ENCODE measurements around the gene CNOT6L. TPM values are rescaled to one million over a fixed set of nuclear protein-coding genes. Genes with fewer than 3 reads are reported as not detected.

CNOT6L gene
- total and polyA plus RNA-seq, 10 donors, result 7.0 to 122 (median 81.6) TPM

- WGBS, 5 donors, result 7 to 25% (median 18%) methylated on average over 1 of the region's 1 CpG
Observed at GRCh38 chr4:77777135-77777807, 41.9 kb downstream of the CNOT6L start.

DNA sequence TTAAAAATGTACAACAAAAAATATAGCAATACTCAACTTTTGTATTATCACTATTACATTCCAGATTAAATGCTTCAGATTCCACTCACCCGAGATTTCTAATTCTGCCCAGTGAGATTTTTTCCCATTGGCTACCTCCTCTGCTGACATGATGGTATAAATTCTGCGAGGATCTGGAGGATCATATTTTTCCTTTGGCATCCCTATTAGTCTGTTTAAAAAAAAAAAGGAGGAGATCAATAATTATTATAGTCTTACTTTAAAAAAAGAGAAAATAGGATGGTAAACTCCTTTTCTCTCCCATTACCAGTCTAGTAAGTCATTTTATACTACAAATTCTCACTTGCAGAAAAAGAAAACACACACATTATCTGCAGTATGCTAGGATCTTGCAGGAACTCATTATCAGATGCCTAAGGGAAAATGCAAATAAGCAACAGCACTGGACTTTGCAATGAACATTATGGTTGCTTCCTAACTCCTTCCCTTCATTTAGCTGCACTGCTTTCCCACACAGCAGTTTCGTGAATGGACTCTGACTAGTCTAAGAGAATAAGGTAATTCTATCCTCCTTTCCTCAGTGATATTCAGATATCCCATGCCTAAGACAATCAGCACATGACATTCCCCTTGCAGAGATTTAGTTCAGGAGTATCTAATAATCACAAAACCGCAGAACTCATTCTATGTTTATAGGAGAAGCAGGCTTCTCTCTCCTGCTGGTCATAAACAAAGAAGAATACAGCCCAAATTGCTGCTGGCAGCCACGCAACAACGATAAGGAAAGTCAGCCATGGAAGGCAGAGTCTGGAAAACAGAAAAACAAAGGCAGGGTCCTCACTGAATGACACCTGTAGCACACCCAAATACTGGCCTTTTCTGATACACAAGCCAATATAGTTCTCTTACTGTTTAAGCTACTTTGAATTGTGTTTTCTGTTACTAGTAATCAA is 42.7 kb downstream of the CNOT6L start:
- no peak for TF ChIP-seq POLR2AphosphoS5 (IDR thresholded peaks at IDR 0.05)
- no peak for TF ChIP-seq POLR2A (IDR thresholded peaks at IDR 0.05)
- TF ChIP-seq, protein P1, sequence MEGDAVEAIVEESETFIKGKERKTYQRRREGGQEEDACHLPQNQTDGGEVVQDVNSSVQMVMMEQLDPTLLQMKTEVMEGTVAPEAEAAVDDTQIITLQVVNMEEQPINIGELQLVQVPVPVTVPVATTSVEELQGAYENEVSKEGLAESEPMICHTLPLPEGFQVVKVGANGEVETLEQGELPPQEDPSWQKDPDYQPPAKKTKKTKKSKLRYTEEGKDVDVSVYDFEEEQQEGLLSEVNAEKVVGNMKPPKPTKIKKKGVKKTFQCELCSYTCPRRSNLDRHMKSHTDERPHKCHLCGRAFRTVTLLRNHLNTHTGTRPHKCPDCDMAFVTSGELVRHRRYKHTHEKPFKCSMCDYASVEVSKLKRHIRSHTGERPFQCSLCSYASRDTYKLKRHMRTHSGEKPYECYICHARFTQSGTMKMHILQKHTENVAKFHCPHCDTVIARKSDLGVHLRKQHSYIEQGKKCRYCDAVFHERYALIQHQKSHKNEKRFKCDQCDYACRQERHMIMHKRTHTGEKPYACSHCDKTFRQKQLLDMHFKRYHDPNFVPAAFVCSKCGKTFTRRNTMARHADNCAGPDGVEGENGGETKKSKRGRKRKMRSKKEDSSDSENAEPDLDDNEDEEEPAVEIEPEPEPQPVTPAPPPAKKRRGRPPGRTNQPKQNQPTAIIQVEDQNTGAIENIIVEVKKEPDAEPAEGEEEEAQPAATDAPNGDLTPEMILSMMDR (IDR thresholded peaks at IDR 0.05 in 8 of 11, conservative IDR thresholded peaks at IDR 0.05 in 3 of 11), result no peak

More at GRCh38 chr4:77777135-77777807, 41.9 kb downstream of the CNOT6L start:
- peaks cover 0 to 45% (median 27%) of the 10 kb centered on the region in 6 donors for H3K36me3 ChIP-seq
- TF ChIP-seq, protein P1 (IDR thresholded peaks at IDR 0.05 in 8 of 11, conservative IDR thresholded peaks at IDR 0.05 in 3 of 11), result no peak
- no peak for TF ChIP-seq POLR2AphosphoS5 (IDR thresholded peaks at IDR 0.05)
- TF ChIP-seq POLR2A (IDR thresholded peaks at IDR 0.05), result no peak
- DNase-seq, result no peak
- no peaks in the 10 kb centered on the region for H3K9me3 ChIP-seq
- H3K27ac ChIP-seq, result peak overlapping the region in 1 of 8 donors; percentile 34
- intact Hi-C loops (cut with DNase I; ENCODE audit: low total_unique reads), result no loop called here
- H3K4me1 ChIP-seq, result peaks cover 10 to 59% (median 43%) of the 10 kb centered on the region in 6 donors
- H3K4me3 ChIP-seq, result no peak overlapping the region
- no peaks in the 10 kb centered on the region for H3K27me3 ChIP-seq (replicated peaks in 1 of 7)

DNA sequence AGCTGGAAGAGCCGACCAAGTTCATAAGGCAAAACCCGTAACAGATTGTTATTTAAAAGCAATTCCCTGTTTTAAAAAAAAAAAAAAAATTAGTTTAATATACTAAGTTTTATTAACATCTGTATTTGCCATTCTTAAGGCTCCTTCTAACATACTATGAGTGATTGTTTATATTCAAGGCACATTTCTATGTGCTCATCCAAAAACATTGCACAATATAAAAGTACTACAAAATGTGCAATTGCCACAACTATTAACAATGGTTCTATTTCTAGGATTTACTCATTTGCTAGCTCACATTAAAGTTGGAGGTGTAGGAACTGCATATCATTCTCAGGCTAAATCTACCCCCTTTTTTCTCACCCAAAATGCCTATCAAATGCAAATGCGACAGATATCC is 46.1 kb downstream of the CNOT6L start:
- no peaks in the 10 kb centered on the region for H3K9me3 ChIP-seq
- intact Hi-C loops (cut with DNase I; ENCODE audit: low total_unique reads), result no loop called here
- no peak overlapping the region for H3K4me3 ChIP-seq
- peaks cover 0 to 87% (median 43%) of the 10 kb centered on the region in 6 donors for H3K36me3 ChIP-seq
- no peak overlapping the region for H3K27ac ChIP-seq
- TF ChIP-seq POLR2AphosphoS5 (IDR thresholded peaks at IDR 0.05), result no peak
- TF ChIP-seq, protein P1 (IDR thresholded peaks at IDR 0.05 in 8 of 11, conservative IDR thresholded peaks at IDR 0.05 in 3 of 11), result no peak
- no peak for TF ChIP-seq POLR2A (IDR thresholded peaks at IDR 0.05)
- no peak for DNase-seq
- 95 to 99% (median 97%) methylated on average over 3 of the region's 3 CpGs for WGBS, 5 donors
- peaks cover 0 to 29% (median 18%) of the 10 kb centered on the region in 6 donors for H3K4me1 ChIP-seq
- no peaks in the 10 kb centered on the region for H3K27me3 ChIP-seq (replicated peaks in 1 of 7)

More for the DNA sequence above, 42.7 kb downstream of the CNOT6L start:
- Histone ChIP-seq H3K36me3 (peaks cover 0 to 53% (median 35%) of the 10 kb centered on the region in 6 donors), H3K27me3 (replicated peaks in 1 of 7) (no peaks in the 10 kb centered on the region), H3K4me1 (peaks cover 10 to 51% (median 35%) of the 10 kb centered on the region in 6 donors), H3K4me3 (no peak overlapping the region), H3K27ac (peak overlapping the region in 1 of 8 donors; percentile 34), H3K9me3 (no peaks in the 10 kb centered on the region)
- intact Hi-C loops (cut with DNase I; ENCODE audit: low total_unique reads), result no loop called here
- WGBS, 5 donors, result 85 to 97% (median 93%) methylated on average over 6 of the region's 6 CpGs
- DNase-seq, result no peak

All from spleen (tissue), 11 donors.